SHP77 (cell line): ENCODE measurements around the gene CPNE4.
"Not testable (repeated sequence)": the region's sequence is repeated elsewhere in the genome, so short reads cannot be mapped to it uniquely, and the experiment has no call there.

Experiments
- DNase-seq, 2 experiments: peaks; one replicate each; lab custom pipeline; 2025; lab: John Stamatoyannopoulos, UW

The CPNE4 gene

GRCh38 chr3:132016061-132017041 lies 18.5 kb downstream of the CPNE4 start:
- DNase-seq = no peak

- DNase-seq = no peak
These were observed 20.7 kb downstream of the CPNE4 start for GRCh38 chr3:132014105-132014504.

GRCh38 chr3:132009241-132009640 lies 25.6 kb downstream of the CPNE4 start:
- DNase-seq = no peak

- DNase-seq = no peak
These were observed 26.0 kb downstream of the CPNE4 start for GRCh38 chr3:132008837-132009236.

- DNase-seq = no peak
These were observed 27.2 kb downstream of the CPNE4 start for GRCh38 chr3:132007617-132008016.

GRCh38 chr3:132006605-132007204 lies 28.1 kb downstream of the CPNE4 start:
- peak; percentile 3 to 5 for DNase-seq

- DNase-seq = no peak
These were observed 30.2 kb downstream of the CPNE4 start for GRCh38 chr3:132004571-132004970.

GRCh38 chr3:132003685-132004084 lies 31.1 kb downstream of the CPNE4 start:
- DNase-seq = no peak

- DNase-seq = no peak
These were observed 32.8 kb downstream of the CPNE4 start for GRCh38 chr3:132001999-132002398.

- no peak for DNase-seq
These were observed 33.8 kb downstream of the CPNE4 start for GRCh38 chr3:132001036-132001435.

- DNase-seq = no peak
These were observed 36.8 kb downstream of the CPNE4 start for GRCh38 chr3:131998027-131998426.

GRCh38 chr3:131995891-131996290 lies 38.9 kb downstream of the CPNE4 start:
- DNase-seq = no peak

GRCh38 chr3:131989318-131989717 lies 45.5 kb downstream of the CPNE4 start:
- DNase-seq = no peak

GRCh38 chr3:131988209-131988608 lies 46.6 kb downstream of the CPNE4 start:
- no peak for DNase-seq

GRCh38 chr3:131983689-131984088 lies 51.1 kb downstream of the CPNE4 start:
- no peak for DNase-seq

- DNase-seq = no peak
These were observed 53.5 kb downstream of the CPNE4 start for GRCh38 chr3:131981323-131981722.

- DNase-seq = no peak
These were observed 58.4 kb downstream of the CPNE4 start for GRCh38 chr3:131976448-131976847.

GRCh38 chr3:131975047-131975446 lies 59.8 kb downstream of the CPNE4 start:
- no peak for DNase-seq

- DNase-seq = no peak
These were observed 61.1 kb downstream of the CPNE4 start for GRCh38 chr3:131973731-131974130.

GRCh38 chr3:131972550-131972949 lies 62.3 kb downstream of the CPNE4 start:
- no peak for DNase-seq

- DNase-seq = no peak
These were observed 62.7 kb downstream of the CPNE4 start for GRCh38 chr3:131972091-131972490.

GRCh38 chr3:131963442-131963841 lies 71.4 kb downstream of the CPNE4 start:
- not testable (repeated sequence) for DNase-seq

- no peak for DNase-seq
These were observed 71.8 kb downstream of the CPNE4 start for GRCh38 chr3:131962982-131963381.
